Loucy (cell line): Measurements from ENCODE around the gene TRANK1.

Source experiments
- H2AFZ ChIP-seq: fragments of 200-600 bp; sonication (generic); 2 replicates; pipeline ENCODE4 v1.6.0; 2016; ENCODE audit warnings: antibody characterized with exemption, mild to moderate bottlenecking, low read length, moderate library complexity
- H3F3A ChIP-seq: fragments of 200-600 bp; 2 replicates; pipeline ENCODE4 v1.6.0; 2016; ENCODE audit warnings: antibody characterized with exemption, low read depth, mild to moderate bottlenecking
- H3K27me3 ChIP-seq: fragments of 200-600 bp; sonication (generic); 2 replicates; pipeline ENCODE4 v1.6.1; 2014; ENCODE audit warnings: low read length, mild to moderate bottlenecking; ENCODE audit not compliant: insufficient read depth, poor library complexity, severe bottlenecking
- H3K36me3 ChIP-seq: fragments of 200-600 bp; sonication (generic); 2 replicates; pipeline ENCODE4 v1.6.1; 2016; ENCODE audit warnings: low read length; ENCODE audit not compliant: insufficient read depth
- H3K4me1 ChIP-seq: fragments of 200-600 bp; sonication (generic); 2 replicates; pipeline ENCODE4 v1.5.1; 2014; ENCODE audit warnings: low read length, mild to moderate bottlenecking; ENCODE audit not compliant: insufficient read depth, poor library complexity, severe bottlenecking
- H3K4me2 ChIP-seq: fragments of 200-600 bp; sonication (generic); 2 replicates; pipeline ENCODE4 v1.6.0; 2014; ENCODE audit warnings: antibody characterized with exemption, low read length, low read depth, mild to moderate bottlenecking; ENCODE audit not compliant: poor library complexity, severe bottlenecking
- H3K4me3 ChIP-seq: fragments of 200-600 bp; sonication (generic); 2 replicates; pipeline ENCODE4 v1.5.1; 2014; ENCODE audit warnings: low read length, mild to moderate bottlenecking, mixed read lengths; ENCODE audit not compliant: poor library complexity, severe bottlenecking
- H3K79me2 ChIP-seq: fragments of 200-600 bp; sonication (generic); 2 replicates; pipeline ENCODE4 v1.6.1; 2014; ENCODE audit warnings: low read length; ENCODE audit not compliant: insufficient read depth
- H3K9ac ChIP-seq: fragments of 200-600 bp; sonication (generic); 2 replicates; pipeline ENCODE4 v1.6.0; 2014; ENCODE audit warnings: mild to moderate bottlenecking, low read depth, low read length, moderate library complexity; ENCODE audit not compliant: poor library complexity, severe bottlenecking
- H3K9me2 ChIP-seq: fragments of 200-600 bp; sonication (generic); replicated peaks from 2 replicates; pipeline ENCODE4 v1.6.1; 2016; ENCODE audit warnings: low read depth, low read length, mixed read lengths
- H3K9me3 ChIP-seq: fragments of 200-600 bp; sonication (generic); 2 replicates; pipeline ENCODE4 v1.6.1; 2014; ENCODE audit warnings: mild to moderate bottlenecking, antibody characterized with exemption, low read length, low read depth; ENCODE audit not compliant: insufficient read depth
- H4K20me1 ChIP-seq: fragments of 200-600 bp; sonication (generic); 2 replicates; pipeline ENCODE4 v1.6.0; 2014; ENCODE audit warnings: antibody characterized with exemption, low read length, mild to moderate bottlenecking; ENCODE audit not compliant: insufficient read depth, poor library complexity, severe bottlenecking
- CTCF ChIP-seq: fragments of 200-600 bp; sonication (generic); conservative IDR thresholded peaks from 2 replicates; pipeline ENCODE4 v1.5.1; 2014; ENCODE audit warnings: mild to moderate bottlenecking, antibody characterized with exemption, low read length
- EZH2phosphoT487 ChIP-seq: fragments of 200-600 bp; IDR thresholded peaks from 2 replicates; pipeline ENCODE4 v1.6.1; 2018; ENCODE audit warnings: antibody characterized with exemption, mild to moderate bottlenecking, moderate library complexity, borderline replicate concordance

Gene TRANK1

GRCh38 chr3:36991923-36992805 is 47.3 kb upstream of the TRANK1 start:
- H2AFZ ChIP-seq, result peak overlapping the region; percentile 86
- H3F3A ChIP-seq, result no peaks in the 10 kb centered on the region
- peak overlapping the region; percentile 89 for H3K4me2 ChIP-seq
- peak overlapping the region; percentile 97 for H3K9ac ChIP-seq
- H4K20me1 ChIP-seq, result peaks cover 46% of the 10 kb centered on the region
- peaks cover 88% of the 10 kb centered on the region for H3K79me2 ChIP-seq
- no peaks in the 10 kb centered on the region for H3K9me2 ChIP-seq
- peak overlapping the region; percentile 81 for H3K4me3 ChIP-seq
- TF ChIP-seq CTCF (no peak), EZH2phosphoT487 (no peak)
- H3K9me3 ChIP-seq, result no peaks in the 10 kb centered on the region
- H3K36me3 ChIP-seq, result peaks cover 8% of the 10 kb centered on the region; the same call in 1 of the 2 replicates
- no peaks in the 10 kb centered on the region for H3K27me3 ChIP-seq
- H3K4me1 ChIP-seq, result peaks cover 64% of the 10 kb centered on the region

- Histone ChIP-seq H3F3A (no peaks in the 10 kb centered on the region), H3K9ac (peak overlapping the region; percentile 97), H3K36me3 (peaks cover 3% of the 10 kb centered on the region; the same call in 1 of the 2 replicates), H3K4me2 (peak overlapping the region; percentile 89), H3K4me3 (peak overlapping the region; percentile 81), H3K79me2 (peaks cover 78% of the 10 kb centered on the region), H3K27me3 (no peaks in the 10 kb centered on the region), H3K4me1 (peaks cover 54% of the 10 kb centered on the region), H2AFZ (no peak overlapping the region), H3K9me2 (no peaks in the 10 kb centered on the region), H4K20me1 (peaks cover 46% of the 10 kb centered on the region), H3K9me3 (no peaks in the 10 kb centered on the region)
- no peak for TF ChIP-seq EZH2phosphoT487
- TF ChIP-seq CTCF, result no peak
Measured at GRCh38 chr3:36991147-36991546, 46.3 kb upstream of the TRANK1 start.

GRCh38 chr3:36989568-36989967 is 44.7 kb upstream of the TRANK1 start:
- peak overlapping the region; percentile 97 for H3K9ac ChIP-seq

More at GRCh38 chr3:36989568-36989967, 44.7 kb upstream of the TRANK1 start:
- no peak overlapping the region for H2AFZ ChIP-seq
- no peaks in the 10 kb centered on the region for H3F3A ChIP-seq
- H3K4me3 ChIP-seq, result peak overlapping the region; percentile 81
- no peak for TF ChIP-seq EZH2phosphoT487
- peaks cover 15% of the 10 kb centered on the region; the same call in 1 of the 2 replicates for H3K36me3 ChIP-seq
- H3K9me3 ChIP-seq, result no peaks in the 10 kb centered on the region
- H3K27me3 ChIP-seq, result no peaks in the 10 kb centered on the region
- peaks cover 62% of the 10 kb centered on the region for H3K79me2 ChIP-seq
- peaks cover 46% of the 10 kb centered on the region for H4K20me1 ChIP-seq
- no peaks in the 10 kb centered on the region for H3K9me2 ChIP-seq
- H3K4me2 ChIP-seq, result peak overlapping the region; percentile 89
- peaks cover 52% of the 10 kb centered on the region for H3K4me1 ChIP-seq
